HepG2 (cell line): ENCODE data around the gene CISD3. TPM values are rescaled to one million over a fixed set of nuclear protein-coding genes. Genes with fewer than 3 reads are reported as not detected.
A peak's percentile ranks its signal among the peaks of the same experiment; 100 is the strongest.

Source experiments
- ATF1 ChIP-seq: IDR thresholded peaks from 2 replicates; pipeline ENCODE4 v1.6.1; 2016; ENCODE audit warnings: mild to moderate bottlenecking, control low read depth
- EED ChIP-seq: sonication (generic); formaldehyde crosslinking; IDR thresholded peaks from 2 replicates; pipeline ENCODE4 v1.5.0; 2020; ENCODE audit warnings: mild to moderate bottlenecking, missing genetic modification reagents
- FOXK1 ChIP-seq: sonication (generic); formaldehyde crosslinking; IDR thresholded peaks from 2 replicates; pipeline ENCODE4 v1.4.0; 2020; ENCODE audit warnings: low read depth, missing genetic modification reagents, borderline replicate concordance
- FOXP1 ChIP-seq, 2 experiments: fragments of 450-650 bp in 1 of 2; IDR thresholded peaks; 2 replicates each; pipeline ENCODE4 v1.6.1; 2017 to 2018; ENCODE audit warnings: antibody characterized with exemption in 1 of 2
- GABPA ChIP-seq, 2 experiments: IDR thresholded peaks; 2 replicates each; pipeline ENCODE4 v1.6.1; 2011 to 2016; ENCODE audit warnings: low read depth in 2 of 2, low read length in 1 of 2, missing biosample characterization in 1 of 2, missing genetic modification characterization in 1 of 2
- MTA1 ChIP-seq: sonication (generic); formaldehyde crosslinking; IDR thresholded peaks from 2 replicates; pipeline ENCODE4 v1.4.0; 2020; ENCODE audit warnings: missing genetic modification reagents, mild to moderate bottlenecking, borderline replicate concordance
- MTF1 ChIP-seq: sonication (generic); formaldehyde crosslinking; IDR thresholded peaks from 2 replicates; pipeline ENCODE4 v1.5.0; 2020; ENCODE audit warnings: missing genetic modification reagents
- NR2F6 ChIP-seq, 2 experiments: IDR thresholded peaks; 2 replicates each; pipeline ENCODE4 v1.6.1; 2016; ENCODE audit warnings: antibody characterized with exemption in 1 of 2, mild to moderate bottlenecking in 1 of 2
- PATZ1 ChIP-seq: sonication (generic); formaldehyde crosslinking; IDR thresholded peaks from 2 replicates; pipeline ENCODE4 v1.4.0; 2020; ENCODE audit warnings: missing genetic modification reagents
- SMAD3 ChIP-seq: sonication (generic); formaldehyde crosslinking; IDR thresholded peaks from 2 replicates; pipeline ENCODE4 v1.4.0; 2020; ENCODE audit warnings: missing genetic modification reagents
- SP5 ChIP-seq: IDR thresholded peaks from 2 replicates; pipeline ENCODE4 v1.6.1; 2016; ENCODE audit warnings: low read depth, borderline replicate concordance
- SRF ChIP-seq: IDR thresholded peaks from 2 replicates; pipeline ENCODE4 v1.6.1; 2011; ENCODE audit warnings: mild to moderate bottlenecking, low read depth, low read length, moderate library complexity
- TOPORS ChIP-seq: sonication (generic); formaldehyde crosslinking; IDR thresholded peaks from 2 replicates; pipeline ENCODE4 v1.8.0; 2023; ENCODE audit warnings: mild to moderate bottlenecking, missing genetic modification reagents
- YEATS4 ChIP-seq: sonication (generic); formaldehyde crosslinking; IDR thresholded peaks from 2 replicates; pipeline ENCODE4 v1.4.0; 2020; ENCODE audit warnings: missing genetic modification reagents, borderline replicate concordance
- ZBTB10 ChIP-seq: sonication (generic); formaldehyde crosslinking; IDR thresholded peaks from 2 replicates; pipeline ENCODE4 v1.4.0; 2020; ENCODE audit warnings: missing genetic modification reagents, borderline replicate concordance
- ZFP41 ChIP-seq: sonication (generic); formaldehyde crosslinking; IDR thresholded peaks from 2 replicates; pipeline ENCODE4 v1.4.0; 2020; ENCODE audit warnings: mild to moderate bottlenecking, missing genetic modification reagents, borderline replicate concordance
- ZNF253 ChIP-seq: sonication (generic); formaldehyde crosslinking; IDR thresholded peaks from 2 replicates; pipeline ENCODE4 v1.8.0; 2022; ENCODE audit warnings: mild to moderate bottlenecking, missing genetic modification reagents, borderline replicate concordance
- ZNF30 ChIP-seq: sonication (generic); formaldehyde crosslinking; IDR thresholded peaks from 2 replicates; pipeline ENCODE4 v1.5.0; 2020; ENCODE audit warnings: mild to moderate bottlenecking, missing genetic modification reagents
- ZNF574 ChIP-seq: sonication (generic); formaldehyde crosslinking; IDR thresholded peaks from 2 replicates; pipeline ENCODE4 v1.4.0; 2020; ENCODE audit warnings: missing genetic modification reagents
- ZNF788 ChIP-seq: sonication (generic); formaldehyde crosslinking; IDR thresholded peaks from 2 replicates; pipeline ENCODE4 v1.5.0; 2020; ENCODE audit warnings: mild to moderate bottlenecking, missing genetic modification reagents, borderline replicate concordance
- polyA plus RNA-seq, 8 experiments: library from polyadenylated mRNA; depleted of rRNA in 3 of 8; stranded (reverse) in 7 of 8; unstranded in 1 of 8; fragments of >200 nt; fragmentation: Illumina TruSeq in 4 of 8; extraction: Trizol in 4 of 8; gene quantifications; 2 replicates each; pipeline versions ENCODE4 v1.2.1 to v1.2.3, GENCODE V29; 2011 to 2016; ENCODE audit warnings: low read depth in 4 of 8, missing spikeins in 1 of 8, mixed read lengths in 1 of 8; ENCODE audit not compliant: insufficient read depth in 1 of 8
- total RNA-seq, 5 experiments: library from RNA; depleted of rRNA; stranded (reverse); fragments of >200 nt; fragmentation: Illumina TruSeq; extraction: Trizol; gene quantifications; 2 replicates each; pipeline ENCODE4 v1.2.3, GENCODE V29; 2016; ENCODE audit warnings: low read depth in 1 of 5
- TF ChIP-seq, protein P1 (sequence below): sonication (generic); formaldehyde crosslinking; IDR thresholded peaks from 2 replicates; pipeline ENCODE4 v1.4.0; 2020; ENCODE audit warnings: missing genetic modification reagents, mild to moderate bottlenecking, borderline replicate concordance

Gene CISD3
- total and polyA plus RNA-seq, 2 of the 13 experiments (the other 11 are each of a cell fraction or from before 2014, with no cell fraction given): 30.0 to 34.1 TPM

GRCh38 chr17:38691154-38691553, 39.0 kb upstream of the CISD3 start (continued):
- TF ChIP-seq NR2F6 (IDR thresholded peaks at IDR 0.05) (peak; percentile 92), NR2F6 (CRISPR knock-in tag; IDR thresholded peaks at IDR 0.05) (peak; percentile 95), PATZ1 (CRISPR knock-in tag) (peak; percentile 82), GABPA (IDR thresholded peaks at IDR 0.05; ENCODE audit: low read depth, low read length) (peak; percentile 17; the same call in 1 of the 2 replicates), GABPA (CRISPR knock-in tag; IDR thresholded peaks at IDR 0.05; ENCODE audit: low read depth) (peak; percentile 62; the same call in 1 of the 2 replicates), FOXK1 (peak; percentile 65; the same call in 1 of the 2 replicates), TOPORS (CRISPR knock-in tag) (no peak), MTA1 (0 out of 2 replicates have a peak, but pooled peaks have one; percentile 43), SRF (no peak), ZFP41 (CRISPR knock-in tag) (no peak), SMAD3 (0 out of 2 replicates have a peak, but pooled peaks have one; percentile 56), ATF1 (no peak), SP5 (CRISPR knock-in tag) (peak; percentile 93), YEATS4 (CRISPR knock-in tag) (peak; percentile 29; the same call in 1 of the 2 replicates), ZBTB10 (CRISPR knock-in tag) (no peak), ZNF253 (CRISPR knock-in tag) (no peak), FOXP1 (IDR thresholded peaks at IDR 0.05) (no peak), FOXP1 (CRISPR knock-in tag; IDR thresholded peaks at IDR 0.05) (0 out of 2 replicates have a peak, but pooled peaks have one; percentile 28), MTF1 (no peak), ZNF788 (CRISPR knock-in tag) (peak; percentile 64; the same call in 1 of the 2 replicates), ZNF574 (CRISPR knock-in tag) (peak; percentile 56), EED (CRISPR knock-in tag) (no peak), ZNF30 (CRISPR knock-in tag) (no peak)
- TF ChIP-seq, protein P1, sequence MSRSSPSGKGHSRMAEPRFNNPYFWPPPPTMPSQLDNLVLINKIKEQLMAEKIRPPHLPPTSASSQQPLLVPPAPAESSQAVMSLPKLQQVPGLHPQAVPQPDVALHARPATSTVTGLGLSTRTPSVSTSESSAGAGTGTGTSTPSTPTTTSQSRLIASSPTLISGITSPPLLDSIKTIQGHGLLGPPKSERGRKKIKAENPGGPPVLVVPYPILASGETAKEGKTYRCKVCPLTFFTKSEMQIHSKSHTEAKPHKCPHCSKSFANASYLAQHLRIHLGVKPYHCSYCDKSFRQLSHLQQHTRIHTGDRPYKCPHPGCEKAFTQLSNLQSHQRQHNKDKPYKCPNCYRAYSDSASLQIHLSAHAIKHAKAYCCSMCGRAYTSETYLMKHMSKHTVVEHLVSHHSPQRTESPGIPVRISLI (CRISPR knock-in tag): no peak
